ENCODE results near the gene SNPH.

DNA sequence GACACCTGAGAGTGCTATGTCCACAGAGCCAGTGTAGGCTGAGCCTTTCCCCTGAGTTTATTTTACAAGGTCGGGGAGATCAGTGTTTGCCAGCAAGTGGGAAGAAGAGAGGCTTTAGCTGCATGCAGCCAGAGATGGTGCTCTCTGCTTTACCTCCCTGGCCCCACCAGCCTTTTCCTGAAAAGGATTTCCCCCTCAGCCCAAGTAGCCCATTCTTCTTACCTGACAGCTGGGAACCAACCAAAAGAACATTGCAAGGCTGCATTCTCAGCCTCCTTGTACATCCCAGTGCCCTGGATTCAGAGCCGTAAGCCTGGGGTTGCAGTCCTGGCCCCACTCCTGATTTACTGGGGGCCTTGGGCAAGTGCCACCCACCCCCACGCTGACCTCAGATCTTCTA lies 16.9 kb downstream of the SNPH start:
- TF ChIP-seq POLR2A (IDR thresholded peaks at IDR 0.05; ENCODE audit: extremely low read depth, insufficient read length) (no peak), MYC (IDR thresholded peaks at IDR 0.05; ENCODE audit: low read depth, low read length) (no peak)
- TF ChIP-seq, protein P1, sequence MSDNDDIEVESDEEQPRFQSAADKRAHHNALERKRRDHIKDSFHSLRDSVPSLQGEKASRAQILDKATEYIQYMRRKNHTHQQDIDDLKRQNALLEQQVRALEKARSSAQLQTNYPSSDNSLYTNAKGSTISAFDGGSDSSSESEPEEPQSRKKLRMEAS (IDR thresholded peaks at IDR 0.05; ENCODE audit: low read depth, low read length): no peak
- TF ChIP-seq, protein P2, sequence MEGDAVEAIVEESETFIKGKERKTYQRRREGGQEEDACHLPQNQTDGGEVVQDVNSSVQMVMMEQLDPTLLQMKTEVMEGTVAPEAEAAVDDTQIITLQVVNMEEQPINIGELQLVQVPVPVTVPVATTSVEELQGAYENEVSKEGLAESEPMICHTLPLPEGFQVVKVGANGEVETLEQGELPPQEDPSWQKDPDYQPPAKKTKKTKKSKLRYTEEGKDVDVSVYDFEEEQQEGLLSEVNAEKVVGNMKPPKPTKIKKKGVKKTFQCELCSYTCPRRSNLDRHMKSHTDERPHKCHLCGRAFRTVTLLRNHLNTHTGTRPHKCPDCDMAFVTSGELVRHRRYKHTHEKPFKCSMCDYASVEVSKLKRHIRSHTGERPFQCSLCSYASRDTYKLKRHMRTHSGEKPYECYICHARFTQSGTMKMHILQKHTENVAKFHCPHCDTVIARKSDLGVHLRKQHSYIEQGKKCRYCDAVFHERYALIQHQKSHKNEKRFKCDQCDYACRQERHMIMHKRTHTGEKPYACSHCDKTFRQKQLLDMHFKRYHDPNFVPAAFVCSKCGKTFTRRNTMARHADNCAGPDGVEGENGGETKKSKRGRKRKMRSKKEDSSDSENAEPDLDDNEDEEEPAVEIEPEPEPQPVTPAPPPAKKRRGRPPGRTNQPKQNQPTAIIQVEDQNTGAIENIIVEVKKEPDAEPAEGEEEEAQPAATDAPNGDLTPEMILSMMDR (IDR thresholded peaks at IDR 0.05; ENCODE audit: low read depth, low read length): no peak

Measured in NB4 (cell line).